PFSK-1 (cell line): ENCODE data around the gene CARMIL3.

Source experiments
- POLR2AphosphoS5 ChIP-seq: IDR thresholded peaks from 2 replicates; pipeline ENCODE4 v1.6.1; 2012; ENCODE audit warnings: low read depth, mild to moderate bottlenecking, control low read depth, low read length, moderate library complexity
- TF ChIP-seq, protein P1 (sequence below), 2 experiments: IDR thresholded peaks; 2 replicates each; pipeline versions ENCODE4 v1.6.1 to v1.8.0; 2011 to 2012; ENCODE audit warnings: low read depth in 2 of 2, low read length in 2 of 2, control low read depth in 1 of 2, inconsistent platforms in 1 of 2, mild to moderate bottlenecking in 1 of 2, moderate library complexity in 1 of 2; ENCODE audit not compliant: insufficient read depth in 1 of 2

DNA sequence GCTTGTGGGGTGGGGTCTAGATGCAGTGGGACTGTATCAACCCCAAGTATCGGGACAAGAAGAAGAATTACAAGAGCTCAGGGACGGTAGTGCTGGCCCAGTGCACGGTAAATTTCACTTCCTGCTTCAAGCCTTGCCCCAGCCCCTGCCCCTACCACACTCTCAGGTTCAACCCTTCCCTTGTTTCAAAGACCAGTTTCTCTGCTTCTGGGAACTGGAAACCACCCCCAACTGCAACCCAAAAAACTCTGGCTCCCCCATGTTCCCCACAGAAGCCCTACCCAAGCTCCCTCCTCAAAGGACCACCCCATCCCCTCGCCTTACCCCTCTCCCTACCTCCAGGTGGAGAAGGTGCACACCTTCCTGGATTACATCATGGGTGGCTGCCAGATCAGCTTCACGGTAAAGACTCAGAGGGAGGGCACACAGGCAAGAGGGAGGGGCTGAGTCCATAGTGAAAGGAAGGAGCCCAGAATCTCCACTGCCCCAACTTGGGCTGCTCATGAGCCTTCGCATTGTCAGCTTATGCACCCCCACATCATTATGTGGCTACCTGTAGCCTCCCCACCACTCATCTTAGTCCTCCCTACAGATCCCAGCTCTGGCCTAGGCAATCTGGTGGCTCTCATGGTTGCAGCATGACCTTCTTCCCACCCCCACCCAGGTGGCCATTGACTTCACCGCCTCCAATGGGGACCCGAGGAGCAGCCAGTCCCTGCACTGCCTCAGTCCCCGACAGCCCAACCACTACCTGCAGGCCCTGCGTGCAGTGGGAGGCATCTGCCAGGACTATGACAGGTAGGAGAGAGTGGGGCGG lies 23.9 kb downstream of the CARMIL3 start:
- TF ChIP-seq POLR2AphosphoS5, result no peak
- TF ChIP-seq, protein P1, sequence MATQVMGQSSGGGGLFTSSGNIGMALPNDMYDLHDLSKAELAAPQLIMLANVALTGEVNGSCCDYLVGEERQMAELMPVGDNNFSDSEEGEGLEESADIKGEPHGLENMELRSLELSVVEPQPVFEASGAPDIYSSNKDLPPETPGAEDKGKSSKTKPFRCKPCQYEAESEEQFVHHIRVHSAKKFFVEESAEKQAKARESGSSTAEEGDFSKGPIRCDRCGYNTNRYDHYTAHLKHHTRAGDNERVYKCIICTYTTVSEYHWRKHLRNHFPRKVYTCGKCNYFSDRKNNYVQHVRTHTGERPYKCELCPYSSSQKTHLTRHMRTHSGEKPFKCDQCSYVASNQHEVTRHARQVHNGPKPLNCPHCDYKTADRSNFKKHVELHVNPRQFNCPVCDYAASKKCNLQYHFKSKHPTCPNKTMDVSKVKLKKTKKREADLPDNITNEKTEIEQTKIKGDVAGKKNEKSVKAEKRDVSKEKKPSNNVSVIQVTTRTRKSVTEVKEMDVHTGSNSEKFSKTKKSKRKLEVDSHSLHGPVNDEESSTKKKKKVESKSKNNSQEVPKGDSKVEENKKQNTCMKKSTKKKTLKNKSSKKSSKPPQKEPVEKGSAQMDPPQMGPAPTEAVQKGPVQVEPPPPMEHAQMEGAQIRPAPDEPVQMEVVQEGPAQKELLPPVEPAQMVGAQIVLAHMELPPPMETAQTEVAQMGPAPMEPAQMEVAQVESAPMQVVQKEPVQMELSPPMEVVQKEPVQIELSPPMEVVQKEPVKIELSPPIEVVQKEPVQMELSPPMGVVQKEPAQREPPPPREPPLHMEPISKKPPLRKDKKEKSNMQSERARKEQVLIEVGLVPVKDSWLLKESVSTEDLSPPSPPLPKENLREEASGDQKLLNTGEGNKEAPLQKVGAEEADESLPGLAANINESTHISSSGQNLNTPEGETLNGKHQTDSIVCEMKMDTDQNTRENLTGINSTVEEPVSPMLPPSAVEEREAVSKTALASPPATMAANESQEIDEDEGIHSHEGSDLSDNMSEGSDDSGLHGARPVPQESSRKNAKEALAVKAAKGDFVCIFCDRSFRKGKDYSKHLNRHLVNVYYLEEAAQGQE (IDR thresholded peaks at IDR 0.05; ENCODE audit: insufficient read depth in 1 of 2, low read depth in 2 of 2, low read length in 2 of 2), result no peak
